Gastroesophageal sphincter (tissue), 4 donors: ENCODE data around the gene SLC9A3. TPM values are rescaled to one million over a fixed set of nuclear protein-coding genes. Genes with fewer than 3 reads are reported as not detected.
A peak's percentile ranks its signal among the peaks of the same experiment; 100 is the strongest.

ENCODE experiments used
- ATAC-seq: fragments of 150-250 bp; one replicate; pipeline ENCODE4 v1.9.1; 2016; ENCODE audit warnings: mild to moderate bottlenecking, moderate library complexity
- H3K27ac ChIP-seq, 4 donors: fragments of 200-600 bp; sonication (generic) in 3 of 4; 1 replicate in 3 of 4; 2 replicates in 1 of 4; pipeline ENCODE4 v1.5.1; 2016 to 2019
- H3K27me3 ChIP-seq: fragments of 200-600 bp; sonication (generic); one replicate; pipeline ENCODE4 v1.5.1; 2019
- H3K36me3 ChIP-seq, 2 donors: fragments of 200-600 bp; sonication (generic); one replicate each; pipeline ENCODE4 v1.5.1; 2019; ENCODE audit warnings: control low read depth in 1 of 2
- H3K4me1 ChIP-seq, 3 donors: fragments of 200-600 bp; sonication (generic); 1 replicate in 2 of 3; 2 replicates in 1 of 3; pipeline ENCODE4 v1.5.1; 2016 to 2019; ENCODE audit warnings: control low read depth in 2 of 3
- H3K4me3 ChIP-seq, 2 donors: fragments of 200-600 bp; sonication (generic); one replicate each; pipeline ENCODE4 v1.5.1; 2019; ENCODE audit warnings: mild to moderate bottlenecking in 1 of 2, moderate library complexity in 1 of 2
- H3K9me3 ChIP-seq, 3 donors: fragments of 200-600 bp; sonication (generic); one replicate each; pipeline ENCODE4 v1.5.1; 2017 to 2019; ENCODE audit warnings: control low read depth in 2 of 3
- EP300 ChIP-seq: sonication (generic); formaldehyde crosslinking; IDR thresholded peaks from one replicate; pipeline ENCODE4 v1.6.1; 2017; ENCODE audit warnings: antibody characterized with exemption, mild to moderate bottlenecking
- POLR2A ChIP-seq, 2 donors: fragments of 450-650 bp; IDR thresholded peaks; one replicate each; pipeline ENCODE4 v1.6.1; 2017; ENCODE audit warnings: antibody characterized with exemption in 2 of 2, mild to moderate bottlenecking in 2 of 2, moderate library complexity in 1 of 2
- POLR2AphosphoS5 ChIP-seq: sonication (generic); formaldehyde crosslinking; IDR thresholded peaks from one replicate; pipeline ENCODE4 v1.6.1; 2017; ENCODE audit warnings: antibody characterized with exemption
- WGBS, 2 donors: methylation state at CpG; one replicate each; pipeline ENCODE4 v1.1.5; 2018; ENCODE audit warnings: low coverage in 1 of 2; 5-methylcytosine and 5-hydroxymethylcytosine counted together
- total RNA-seq, 4 donors: library from RNA; depleted of rRNA; stranded (reverse); fragments of >200 nt; gene quantifications; one replicate each; pipeline ENCODE4 v1.1.0, GENCODE V29; 2016
- TF ChIP-seq, protein P1 (sequence below), 4 experiments: fragments of 200-600 bp in 2 of 4; fragments of 450-650 bp in 2 of 4; sonication (generic) in 1 of 4; IDR thresholded peaks; one replicate each; pipeline ENCODE4 v1.5.1; 2017 to 2019; ENCODE audit warnings: antibody characterized with exemption in 4 of 4, mild to moderate bottlenecking in 2 of 4, moderate library complexity in 2 of 4

SLC9A3 gene
- total RNA-seq, 4 donors from 2014 or later, result 2.6 to 3.9 (median 2.8) TPM

DNA sequence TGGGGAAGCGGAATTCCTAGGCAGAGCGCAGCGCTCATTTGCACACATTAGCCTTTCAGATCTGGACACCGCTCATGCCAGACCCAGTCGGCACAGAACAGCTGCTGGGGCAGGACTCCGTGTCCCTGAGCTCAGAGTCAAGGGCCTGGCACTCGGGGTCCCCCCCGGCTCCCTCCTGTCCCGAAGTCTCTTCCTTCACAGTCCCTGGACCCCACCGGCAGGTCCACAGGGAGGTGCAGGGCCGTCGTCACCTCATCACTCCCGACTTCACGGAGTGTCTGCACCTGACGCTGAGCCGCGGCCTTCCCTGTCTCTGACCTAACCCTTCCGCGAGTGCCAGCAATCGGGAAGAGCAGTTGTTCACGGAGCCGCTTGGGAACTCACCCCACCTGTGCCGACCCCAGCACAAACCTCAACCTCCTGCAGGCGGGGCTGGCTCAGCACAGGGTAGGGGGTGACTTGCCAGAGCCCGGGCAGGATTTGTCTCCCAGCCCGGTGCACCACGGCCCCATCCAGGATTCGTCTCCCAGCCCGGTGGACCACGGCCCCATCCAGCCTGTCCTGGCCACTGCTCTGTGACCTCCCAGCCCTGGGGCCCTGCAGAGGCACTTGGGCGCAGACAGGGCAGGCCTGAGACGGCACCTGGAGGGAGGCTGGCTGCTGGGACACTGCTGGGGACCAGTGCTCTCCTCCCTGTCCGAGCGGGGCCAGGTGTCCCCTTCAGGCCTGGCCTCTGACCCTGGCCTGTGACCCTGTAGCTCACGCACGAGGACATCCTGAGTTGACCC, 9.9 kb upstream of the SLC9A3 start:
- ATAC-seq, result no peak

DNA sequence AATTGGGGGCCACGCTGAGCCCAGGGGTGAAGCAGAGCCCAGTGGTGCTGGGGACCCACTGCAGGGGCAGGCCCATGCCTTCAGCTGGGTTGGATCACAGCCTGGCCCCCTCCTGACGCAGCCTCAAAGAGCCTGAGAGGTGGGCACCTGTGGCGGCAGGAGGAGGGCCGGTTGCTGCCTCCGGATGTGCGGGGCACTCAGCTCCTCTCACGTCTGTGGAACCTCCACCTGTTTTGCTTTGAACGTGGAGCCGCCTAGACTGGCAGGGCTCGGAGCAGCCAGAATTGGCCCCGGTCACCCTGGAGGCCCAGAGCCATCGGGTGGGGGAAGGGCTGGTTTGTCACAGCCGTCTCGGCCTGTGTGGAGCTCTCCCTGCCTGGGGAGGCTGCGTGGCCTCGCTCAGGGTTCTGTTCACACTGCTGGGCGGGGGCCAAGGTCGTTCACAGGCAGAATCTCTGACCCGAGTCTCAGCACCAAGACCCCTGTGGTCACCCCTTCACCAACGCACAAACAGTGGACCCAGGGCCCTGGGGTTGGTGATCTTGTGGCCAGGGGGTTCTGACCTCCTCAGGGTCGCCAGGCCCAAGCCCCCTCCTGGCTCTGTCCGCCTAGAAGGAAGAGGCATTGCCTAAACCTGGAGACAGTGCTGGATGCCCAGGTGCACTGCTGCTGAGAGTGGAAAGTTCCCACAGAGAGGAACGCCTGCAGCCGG, 9.2 kb upstream of the SLC9A3 start:
- TF ChIP-seq EP300 (no peak), POLR2A (IDR thresholded peaks at IDR 0.05) (no peak), POLR2AphosphoS5 (no peak)
- TF ChIP-seq, protein P1, sequence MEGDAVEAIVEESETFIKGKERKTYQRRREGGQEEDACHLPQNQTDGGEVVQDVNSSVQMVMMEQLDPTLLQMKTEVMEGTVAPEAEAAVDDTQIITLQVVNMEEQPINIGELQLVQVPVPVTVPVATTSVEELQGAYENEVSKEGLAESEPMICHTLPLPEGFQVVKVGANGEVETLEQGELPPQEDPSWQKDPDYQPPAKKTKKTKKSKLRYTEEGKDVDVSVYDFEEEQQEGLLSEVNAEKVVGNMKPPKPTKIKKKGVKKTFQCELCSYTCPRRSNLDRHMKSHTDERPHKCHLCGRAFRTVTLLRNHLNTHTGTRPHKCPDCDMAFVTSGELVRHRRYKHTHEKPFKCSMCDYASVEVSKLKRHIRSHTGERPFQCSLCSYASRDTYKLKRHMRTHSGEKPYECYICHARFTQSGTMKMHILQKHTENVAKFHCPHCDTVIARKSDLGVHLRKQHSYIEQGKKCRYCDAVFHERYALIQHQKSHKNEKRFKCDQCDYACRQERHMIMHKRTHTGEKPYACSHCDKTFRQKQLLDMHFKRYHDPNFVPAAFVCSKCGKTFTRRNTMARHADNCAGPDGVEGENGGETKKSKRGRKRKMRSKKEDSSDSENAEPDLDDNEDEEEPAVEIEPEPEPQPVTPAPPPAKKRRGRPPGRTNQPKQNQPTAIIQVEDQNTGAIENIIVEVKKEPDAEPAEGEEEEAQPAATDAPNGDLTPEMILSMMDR (IDR thresholded peaks at IDR 0.05), result no peak
- peaks cover 93% of the 10 kb centered on the region for H3K27me3 ChIP-seq
- peaks cover 0 to 7% (median 0%) of the 10 kb centered on the region in 3 donors for H3K4me1 ChIP-seq
- H3K4me3 ChIP-seq, result no peak overlapping the region
- H3K9me3 ChIP-seq, result no peaks in the 10 kb centered on the region
- WGBS, 2 donors, result no CpG with 5 or more reads among the region's 24 CpGs
- no peak for ATAC-seq
- no peaks in the 10 kb centered on the region for H3K36me3 ChIP-seq
- peak overlapping the region in 1 of 4 donors; percentile 12 for H3K27ac ChIP-seq

More for the DNA sequence above, 9.9 kb upstream of the SLC9A3 start:
- TF ChIP-seq EP300, result no peak
- no peak for TF ChIP-seq POLR2A (IDR thresholded peaks at IDR 0.05)
- TF ChIP-seq POLR2AphosphoS5, result no peak
- TF ChIP-seq, protein P1 (IDR thresholded peaks at IDR 0.05), result no peak
- no peak overlapping the region for H3K27ac ChIP-seq
- WGBS, 2 donors, result 100% methylated on average over 2 of the region's 36 CpGs; no CpG with 5 or more reads in 1 of the 2 donors
- no peaks in the 10 kb centered on the region for H3K9me3 ChIP-seq
- no peak overlapping the region for H3K4me3 ChIP-seq
- no peaks in the 10 kb centered on the region for H3K4me1 ChIP-seq
- H3K27me3 ChIP-seq, result peaks cover 93% of the 10 kb centered on the region
- no peaks in the 10 kb centered on the region for H3K36me3 ChIP-seq

DNA sequence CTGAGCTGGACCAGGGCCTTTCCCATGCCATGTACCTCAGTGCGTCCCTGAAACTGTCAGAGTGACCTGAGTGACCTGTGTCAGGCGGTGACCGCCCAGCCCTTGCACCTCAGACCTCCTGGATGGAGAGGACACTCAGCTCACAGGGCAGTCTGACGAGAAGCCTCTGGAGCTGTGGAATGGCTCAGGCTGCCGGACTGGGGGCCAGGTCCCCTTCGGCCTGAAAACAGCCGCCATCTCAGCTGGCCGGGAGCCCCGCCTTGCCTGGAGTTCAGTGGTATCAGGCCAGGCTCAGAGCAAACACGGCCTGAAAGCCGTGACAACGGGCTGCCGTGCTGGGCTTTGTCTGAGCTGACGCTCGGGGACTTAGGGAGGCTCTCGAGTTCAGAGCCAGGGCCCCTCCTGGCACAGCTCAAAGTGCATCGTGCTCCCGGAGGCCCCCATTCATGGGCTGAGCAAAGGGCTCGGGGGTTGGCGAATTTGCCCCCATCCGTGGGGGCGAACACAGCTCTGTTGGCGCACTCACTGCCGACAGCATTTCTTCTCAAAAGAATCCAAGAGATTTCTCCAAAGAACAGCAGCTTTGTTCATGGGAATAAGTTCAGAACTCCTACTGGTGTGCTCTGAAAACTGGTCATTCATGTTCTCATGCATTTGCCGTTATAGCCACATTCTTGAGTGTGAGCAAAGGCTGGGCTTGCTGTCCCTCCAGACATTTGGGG, 8.4 kb upstream of the SLC9A3 start:
- peaks cover 93% of the 10 kb centered on the region for H3K27me3 ChIP-seq
- H3K27ac ChIP-seq, result peak overlapping the region in 1 of 4 donors; percentile 12
- H3K4me3 ChIP-seq, result no peak overlapping the region
- H3K36me3 ChIP-seq, result no peaks in the 10 kb centered on the region
- no peaks in the 10 kb centered on the region for H3K9me3 ChIP-seq
- no CpG with 5 or more reads among the region's 25 CpGs for WGBS, 2 donors
- no peak for TF ChIP-seq POLR2A (IDR thresholded peaks at IDR 0.05)
- TF ChIP-seq, protein P1 (IDR thresholded peaks at IDR 0.05), result no peak
- TF ChIP-seq EP300, result no peak
- no peak for TF ChIP-seq POLR2AphosphoS5
- H3K4me1 ChIP-seq, result peaks cover 0 to 14% (median 0%) of the 10 kb centered on the region in 3 donors
- ATAC-seq, result no peak

DNA sequence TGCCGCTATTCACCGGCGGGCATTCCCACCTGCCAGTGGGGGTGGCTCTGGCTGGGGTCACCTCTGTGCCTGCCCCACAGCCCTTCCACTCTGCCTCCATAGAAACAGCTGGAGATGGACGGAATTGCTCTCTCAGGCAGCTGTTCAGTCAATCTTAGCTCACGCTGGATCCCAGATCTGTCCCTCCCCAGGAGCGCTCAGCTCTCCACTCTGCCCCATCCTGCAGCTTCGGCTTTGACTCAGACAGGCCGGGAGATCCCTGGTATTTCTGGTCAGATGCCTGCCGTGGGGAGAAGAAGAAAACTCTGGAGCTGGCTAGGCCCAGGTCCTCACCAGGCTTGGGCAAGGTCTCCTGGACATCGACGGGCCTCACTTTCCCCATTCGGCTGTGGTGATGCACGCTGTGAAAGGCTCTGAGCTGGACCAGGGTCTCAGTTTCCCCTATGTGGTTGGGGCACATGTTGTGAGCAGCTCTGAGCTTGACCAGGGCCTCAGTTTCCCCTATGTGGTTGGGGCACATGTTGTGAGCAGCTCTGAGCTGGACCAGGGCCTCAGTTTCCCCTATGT, 7.6 kb upstream of the SLC9A3 start:
- ATAC-seq, result no peak
- 80 to 100% methylated on average over 1 of the region's 13 CpGs for WGBS, 2 donors
- TF ChIP-seq, protein P1 (IDR thresholded peaks at IDR 0.05), result no peak
- TF ChIP-seq EP300 (no peak), POLR2A (IDR thresholded peaks at IDR 0.05) (no peak), POLR2AphosphoS5 (no peak)
- H3K4me3 ChIP-seq, result no peak overlapping the region
- H3K9me3 ChIP-seq, result no peaks in the 10 kb centered on the region
- H3K36me3 ChIP-seq, result no peaks in the 10 kb centered on the region
- peaks cover 0 to 15% (median 0%) of the 10 kb centered on the region in 3 donors for H3K4me1 ChIP-seq
- peak overlapping the region in 1 of 4 donors; percentile 12 for H3K27ac ChIP-seq
- H3K27me3 ChIP-seq, result peaks cover 95% of the 10 kb centered on the region
